HT1080 (cell line): ENCODE results near the gene CFAP97D2. TPM values are rescaled to one million over a fixed set of nuclear protein-coding genes. Genes with fewer than 3 reads are reported as not detected.
"Not testable (repeated sequence)": the region's sequence is repeated elsewhere in the genome, so short reads cannot be mapped to it uniquely, and the experiment has no call there.

ENCODE experiments used
- DNase-seq: peaks from one replicate; pipeline ENCODE4 v3.0.0-alpha.2; 2015; ENCODE audit warnings: low read depth
- total RNA-seq: library from RNA; depleted of rRNA; stranded (reverse); fragments of >200 nt; shearing (Covaris generic); gene quantifications from 2 replicates; pipeline ENCODE4 v1.2.3, GENCODE V29; 2014

Gene CFAP97D2
- total RNA-seq, 1 experiment from 2014 or later: not detected

DNA sequence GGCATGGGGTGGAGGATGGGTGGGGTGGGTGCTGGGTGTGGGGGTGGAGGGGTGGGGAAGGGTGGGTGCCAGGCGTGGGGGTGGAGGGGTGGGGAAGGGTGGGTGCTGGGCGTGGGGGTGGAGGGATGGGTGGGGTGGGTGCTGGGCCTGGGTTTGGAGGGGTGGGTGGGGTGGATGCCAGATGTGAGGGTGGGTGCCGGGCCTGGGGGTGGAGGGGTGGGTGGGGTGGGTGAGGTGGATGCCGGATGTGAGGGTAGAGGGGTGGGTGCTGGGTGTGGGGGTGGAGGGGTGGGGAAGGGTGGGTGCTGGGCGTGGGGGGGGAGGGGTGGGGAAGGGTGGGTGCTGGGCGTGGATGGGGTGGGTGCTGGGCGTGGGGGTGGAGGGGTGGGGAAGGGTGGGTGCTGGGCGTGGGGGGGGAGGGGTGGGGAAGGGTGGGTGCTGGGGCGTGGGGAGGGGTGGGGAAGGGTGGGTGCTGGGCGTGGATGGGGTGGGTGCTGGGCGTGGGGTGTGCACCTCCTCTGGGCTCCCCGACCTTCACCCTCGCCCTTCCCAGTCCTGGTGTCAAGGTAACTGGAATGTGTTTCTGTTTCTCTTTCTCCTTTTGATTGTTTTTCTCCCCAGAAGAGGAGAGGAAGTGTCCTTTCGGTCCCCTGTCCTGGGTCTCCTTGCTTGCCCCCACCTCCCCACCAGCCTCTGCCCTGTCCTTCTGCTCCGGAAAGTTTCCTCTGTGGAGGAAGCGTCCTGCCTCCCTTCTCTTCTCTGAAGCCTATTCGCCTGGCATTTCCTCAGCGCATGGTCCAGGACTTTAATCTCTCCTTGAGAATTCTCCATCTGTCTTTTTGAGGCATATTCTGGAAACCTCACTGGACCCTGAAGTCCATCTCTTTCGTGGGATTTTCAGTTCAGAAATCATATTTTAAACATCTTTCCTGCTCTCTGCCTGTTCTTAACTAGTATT, 22.9 kb upstream of the CFAP97D2 start:
- no peak for DNase-seq

DNA sequence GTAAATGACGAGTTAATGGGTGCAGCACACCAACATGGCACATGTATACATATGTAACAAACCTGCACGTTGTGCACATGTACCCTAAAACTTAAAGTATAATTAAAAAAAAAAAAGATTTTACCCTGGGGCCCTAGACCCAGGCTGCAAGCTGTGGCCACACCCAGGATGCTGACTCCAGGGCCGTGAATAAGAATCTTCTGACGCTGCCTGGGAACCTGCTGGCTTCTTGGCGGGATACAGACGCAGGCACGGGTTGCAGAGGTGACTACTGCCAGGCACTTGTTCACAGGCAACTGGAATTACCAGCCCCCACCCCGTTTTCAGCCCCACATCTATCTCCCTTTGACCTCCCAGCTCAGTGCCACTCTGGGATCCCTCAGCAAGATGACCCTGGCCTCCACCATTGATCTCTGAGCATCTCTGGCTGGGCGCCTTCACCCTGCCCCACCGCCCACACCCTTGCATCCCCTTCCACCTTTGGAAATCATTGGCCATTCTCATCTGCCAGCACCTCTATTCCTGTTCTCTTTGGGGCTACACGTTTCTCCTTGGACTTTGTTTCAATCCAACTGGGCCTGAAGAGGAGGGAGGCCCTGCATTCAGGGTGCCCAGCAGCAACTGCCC, 21.1 kb upstream of the CFAP97D2 start:
- no peak for DNase-seq

DNA sequence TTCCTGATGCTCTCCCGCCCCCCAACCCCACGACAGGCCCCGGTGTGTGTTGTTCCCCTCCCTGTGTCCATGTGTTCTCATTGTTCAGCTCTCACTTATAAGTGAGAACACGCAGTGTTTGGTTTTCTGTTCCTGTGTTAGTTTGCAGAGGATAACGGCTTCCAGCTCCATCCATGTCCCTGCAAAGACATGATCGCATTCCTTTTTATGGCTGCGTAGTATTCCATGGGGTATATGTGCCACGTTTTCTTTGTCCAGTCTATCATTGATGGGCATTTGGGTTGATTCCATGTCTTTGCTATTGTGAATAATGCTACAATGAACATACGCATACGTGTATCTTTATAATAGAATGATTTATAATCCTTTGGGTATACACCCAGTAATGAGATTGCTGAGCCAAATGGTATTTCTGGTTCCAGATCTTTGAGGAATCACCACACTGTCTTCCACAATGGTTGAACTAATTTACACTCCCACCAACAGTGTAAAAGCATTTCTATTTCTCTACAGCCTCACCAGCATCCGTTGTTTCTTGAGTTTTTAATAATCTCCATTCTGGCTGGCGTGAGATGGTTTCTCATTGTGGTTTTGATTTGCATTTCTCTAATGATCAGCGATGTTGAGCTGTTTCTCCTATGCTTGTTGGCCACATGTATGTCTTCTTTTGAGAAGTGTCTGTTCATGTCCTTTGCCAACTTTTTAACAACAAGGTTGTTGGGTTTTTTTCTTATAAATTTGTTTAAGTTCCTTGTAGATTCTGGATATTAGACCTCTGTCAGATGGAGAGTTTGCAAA, 20.0 kb upstream of the CFAP97D2 start:
- DNase-seq: not testable (repeated sequence)

DNA sequence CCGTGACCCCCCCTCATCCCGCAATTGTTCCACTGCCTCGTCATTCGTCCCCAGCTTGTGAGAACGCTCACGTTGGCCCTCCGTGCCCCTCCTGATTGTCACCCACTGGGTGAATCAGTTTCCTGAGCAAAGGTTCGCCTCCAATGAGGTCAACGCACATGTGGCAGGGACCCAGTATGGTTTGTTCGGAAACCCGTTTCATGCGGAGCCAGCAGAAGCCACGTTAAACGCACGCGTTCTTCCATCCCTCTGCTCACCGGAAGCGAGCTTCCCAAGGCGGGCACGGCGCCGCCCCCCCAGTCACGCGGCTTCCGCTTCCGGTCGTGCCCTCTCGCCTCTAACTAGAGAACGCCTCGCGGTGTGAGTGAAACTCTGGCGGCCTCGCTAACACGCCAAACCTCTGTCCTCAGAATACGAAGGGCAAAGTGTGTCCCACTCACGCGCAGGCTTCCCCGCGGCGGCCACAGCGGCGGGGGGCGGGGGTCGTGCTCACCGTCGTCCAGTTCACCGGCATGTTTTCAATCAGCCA, 18.0 kb upstream of the CFAP97D2 start:
- peak; percentile 33 for DNase-seq

DNA sequence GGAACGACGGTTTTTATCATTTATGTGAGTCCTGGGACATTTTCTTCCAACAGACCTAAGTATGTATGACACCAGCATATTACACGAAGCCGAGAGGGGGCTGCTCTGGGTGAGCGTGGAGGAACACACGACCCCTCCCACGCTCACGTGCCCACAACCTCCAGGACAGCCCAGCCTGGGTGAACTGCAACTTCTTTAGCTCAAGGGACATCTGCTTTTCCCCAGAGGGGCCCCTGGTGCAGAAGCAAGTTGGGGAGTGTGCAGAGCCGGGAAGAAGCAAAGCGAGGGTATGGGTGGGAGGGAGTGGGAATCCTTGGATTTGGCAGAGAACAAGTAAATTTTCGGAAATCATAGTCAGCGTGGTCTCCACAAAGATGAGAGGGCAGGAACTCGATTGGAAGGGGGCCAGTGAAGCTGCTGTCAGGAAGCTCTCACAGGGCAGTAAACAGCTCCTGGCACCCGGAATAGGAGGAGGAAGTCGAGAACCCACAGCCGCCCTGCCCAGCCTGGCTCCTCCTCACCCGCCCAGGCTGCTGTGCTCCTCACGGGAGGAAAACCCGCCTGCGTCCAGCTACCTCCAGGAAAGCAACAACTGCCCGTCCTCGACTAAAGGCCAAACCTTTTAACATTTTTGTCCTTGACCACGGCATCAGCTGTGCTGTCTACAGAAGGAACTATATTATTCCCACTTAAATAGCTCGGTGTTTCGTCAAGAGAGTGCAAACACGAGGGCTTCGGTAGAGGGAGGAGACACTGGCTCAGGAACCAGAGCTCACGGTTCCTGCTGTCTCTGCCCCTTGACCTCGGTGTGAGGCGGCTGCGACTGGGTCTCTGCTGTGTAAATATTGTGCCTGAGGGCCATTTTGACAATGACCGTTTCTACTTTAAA, 17.2 kb upstream of the CFAP97D2 start:
- DNase-seq: peak; percentile 55

DNA sequence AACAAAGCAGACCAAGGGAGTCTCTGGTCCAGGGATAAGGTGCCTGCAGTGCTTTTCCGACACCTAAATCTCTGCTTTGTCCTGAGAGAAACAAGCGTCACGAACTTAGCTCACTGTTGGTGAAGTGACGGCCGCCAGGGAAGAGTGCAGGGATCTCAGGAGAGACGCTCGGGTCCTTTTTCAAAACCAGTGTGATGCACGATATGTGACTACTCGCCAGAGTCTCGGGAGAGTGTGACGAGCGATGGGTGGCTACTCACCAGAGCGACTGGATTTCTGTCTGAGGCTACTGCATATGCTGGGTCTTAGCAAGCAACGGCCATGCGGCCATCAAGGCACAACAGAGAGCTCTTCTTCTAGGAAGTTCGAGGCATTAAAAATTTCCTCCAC, 16.5 kb upstream of the CFAP97D2 start:
- DNase-seq: no peak

DNA sequence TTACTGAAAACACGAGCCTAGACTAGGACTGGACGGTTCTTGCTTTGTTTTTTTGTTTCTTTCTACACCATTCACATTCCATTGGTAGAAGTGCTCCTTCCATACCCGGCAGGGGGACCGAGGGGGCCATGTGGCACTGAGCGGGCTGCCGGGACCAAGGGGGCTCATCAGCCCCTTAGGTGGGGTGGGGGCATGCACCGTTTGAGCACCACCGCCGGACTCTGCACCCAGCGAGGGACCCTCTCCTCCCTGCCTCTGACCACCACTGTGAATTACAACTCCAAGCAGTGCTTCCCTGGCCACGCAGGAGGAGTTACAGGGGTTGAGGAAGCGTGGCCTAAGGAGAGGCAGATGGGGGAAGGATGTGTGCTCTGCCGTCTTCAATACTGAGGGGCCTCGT, 15.0 kb upstream of the CFAP97D2 start:
- no peak for DNase-seq

DNA sequence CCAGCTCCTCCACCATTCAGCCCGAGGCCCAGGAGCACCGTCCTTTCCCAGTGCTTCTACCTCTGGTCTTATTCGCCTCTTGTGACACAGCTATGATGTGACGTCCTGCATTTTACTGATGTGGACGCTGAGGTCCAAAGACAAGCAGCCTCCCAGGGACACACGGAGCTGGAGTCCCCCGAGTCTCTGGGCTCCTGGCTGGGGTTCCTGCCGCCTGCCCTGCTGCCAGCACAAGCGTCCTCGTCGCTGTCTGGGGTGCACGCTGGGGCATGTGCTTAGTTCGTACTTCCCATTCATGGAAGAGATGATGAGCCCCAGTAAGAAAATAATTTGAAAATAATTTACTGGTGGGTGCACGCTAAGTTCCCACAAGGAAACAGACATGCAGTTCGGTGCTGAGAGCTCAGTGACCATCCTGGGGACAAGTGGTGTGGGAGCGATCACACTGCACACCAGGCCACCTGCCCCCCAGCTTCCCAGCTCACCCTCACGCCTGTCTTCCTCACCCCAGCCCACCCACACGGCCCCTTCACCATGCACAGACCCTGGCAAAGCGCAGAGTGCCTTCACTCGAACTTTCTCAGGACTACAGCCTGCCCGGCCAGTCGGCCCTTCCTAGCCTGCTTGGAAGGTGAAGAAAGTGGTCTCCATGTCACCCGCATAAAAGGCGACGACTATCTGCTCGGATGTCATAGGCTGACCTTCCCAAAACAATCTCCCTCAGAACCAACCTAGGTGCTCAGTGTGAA, 14.2 kb upstream of the CFAP97D2 start:
- no peak for DNase-seq

DNA sequence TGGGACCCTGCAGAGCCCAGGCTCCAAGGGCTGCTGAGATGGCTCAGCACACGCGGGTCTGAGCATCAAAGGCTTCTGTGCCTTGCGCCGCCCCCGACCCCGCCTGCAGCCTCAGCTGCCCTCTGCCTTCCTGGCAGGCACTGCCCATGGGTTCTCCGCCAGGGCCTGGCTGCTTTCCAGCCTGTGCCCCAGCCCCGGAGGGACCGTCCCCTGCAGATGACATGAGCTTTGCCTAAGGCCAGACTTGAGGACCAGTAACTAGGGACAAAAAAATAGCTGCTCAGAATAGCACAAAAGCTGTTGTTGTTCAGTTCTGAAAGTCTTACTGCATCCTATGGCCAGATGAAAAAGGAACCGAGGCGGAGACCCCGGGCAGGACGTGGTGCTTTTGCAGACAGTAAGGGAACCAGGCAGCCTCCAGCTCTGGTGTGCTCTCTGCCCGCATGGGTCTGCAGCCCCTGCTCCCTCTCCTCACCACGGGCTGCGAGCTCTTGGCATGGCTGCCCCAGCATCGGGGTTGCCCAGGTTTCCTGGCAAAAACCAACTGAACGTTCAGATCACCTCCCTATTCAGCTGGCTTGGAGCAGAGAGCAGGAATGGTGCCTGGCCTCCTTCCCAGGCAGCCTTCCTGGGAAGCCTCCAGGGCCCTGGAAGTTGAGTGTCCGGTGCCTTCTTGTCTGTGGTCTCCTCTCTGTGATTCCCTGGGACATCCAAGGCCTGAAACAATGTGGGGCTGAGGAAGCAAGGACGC, 12.5 kb upstream of the CFAP97D2 start:
- DNase-seq: no peak

DNA sequence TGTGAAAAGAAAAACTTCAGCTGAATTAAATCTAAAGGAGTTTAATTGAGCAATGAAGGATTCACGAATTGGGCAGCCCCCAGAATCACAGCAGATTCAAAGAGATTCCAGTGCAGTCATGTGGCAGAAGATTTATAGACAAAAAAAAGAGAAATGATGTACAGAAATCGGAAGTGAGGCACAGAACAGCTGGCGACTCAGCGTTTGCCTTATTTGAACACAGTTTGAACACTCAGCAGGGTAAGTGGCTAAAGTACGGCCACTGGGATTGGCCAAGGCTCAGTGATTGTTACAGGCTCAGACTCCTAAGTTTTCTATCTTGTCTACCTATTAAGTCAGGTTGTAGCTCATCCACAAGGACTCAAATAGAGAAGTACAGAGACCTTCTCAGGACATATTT, 11.6 kb upstream of the CFAP97D2 start:
- peak; percentile 48 for DNase-seq

DNA sequence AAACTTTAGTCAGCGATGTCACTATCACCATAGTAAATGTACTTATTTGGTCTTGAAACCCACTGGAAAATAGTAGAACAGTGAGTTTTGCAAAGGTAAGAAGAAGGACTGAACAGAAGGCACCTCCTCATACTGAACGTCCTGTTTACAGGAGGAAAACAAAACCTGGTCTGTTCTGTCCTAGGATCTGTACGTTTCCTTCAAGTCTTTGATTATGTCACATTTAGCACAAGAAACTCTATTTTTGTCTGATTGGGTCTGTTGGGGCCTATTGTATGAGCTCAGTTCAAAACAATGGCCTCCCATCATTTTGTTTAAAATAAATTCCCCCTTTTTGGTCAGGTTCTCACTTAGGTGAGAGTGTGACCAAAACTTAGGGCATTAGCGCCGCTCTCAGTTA, 11.2 kb upstream of the CFAP97D2 start:
- no peak for DNase-seq

DNA sequence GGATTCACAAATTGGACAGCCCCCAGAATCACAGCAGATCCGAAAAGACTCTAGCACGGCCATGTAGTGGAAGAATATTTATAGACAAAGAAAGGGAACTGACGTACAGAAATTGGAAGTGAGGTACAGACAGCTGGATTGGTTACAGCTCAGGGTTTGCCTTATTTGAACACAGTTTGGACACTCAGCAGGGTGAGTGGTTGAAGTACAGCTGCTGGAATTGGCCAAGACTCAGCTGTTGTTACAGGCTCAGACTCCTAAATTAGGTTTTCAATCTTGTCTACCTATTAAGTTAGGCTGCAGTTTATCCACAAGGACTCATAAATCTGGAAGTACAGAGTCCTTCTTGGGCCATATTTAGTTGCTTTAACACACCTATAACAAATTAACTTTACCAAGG, 5.8 kb upstream of the CFAP97D2 start:
- no peak for DNase-seq

DNA sequence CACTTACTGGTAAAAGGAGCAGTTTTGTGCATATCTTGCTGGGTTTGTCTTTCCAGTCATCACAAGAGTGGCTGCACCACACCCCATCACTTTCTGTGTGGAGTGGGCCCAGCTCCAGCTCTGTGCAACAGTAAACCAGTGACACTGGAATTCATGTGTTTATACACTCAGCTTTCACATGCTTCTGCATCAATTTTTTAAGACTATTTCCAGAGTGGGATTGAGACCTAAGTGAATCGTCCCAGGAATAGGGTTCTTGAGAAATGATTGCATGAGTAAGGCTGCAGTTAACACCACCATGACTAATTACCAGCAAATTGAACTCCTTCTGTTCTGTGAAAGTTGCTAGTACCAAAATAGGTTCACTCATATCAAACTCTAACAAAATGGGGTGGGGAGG, 5.3 kb upstream of the CFAP97D2 start:
- DNase-seq: no peak

DNA sequence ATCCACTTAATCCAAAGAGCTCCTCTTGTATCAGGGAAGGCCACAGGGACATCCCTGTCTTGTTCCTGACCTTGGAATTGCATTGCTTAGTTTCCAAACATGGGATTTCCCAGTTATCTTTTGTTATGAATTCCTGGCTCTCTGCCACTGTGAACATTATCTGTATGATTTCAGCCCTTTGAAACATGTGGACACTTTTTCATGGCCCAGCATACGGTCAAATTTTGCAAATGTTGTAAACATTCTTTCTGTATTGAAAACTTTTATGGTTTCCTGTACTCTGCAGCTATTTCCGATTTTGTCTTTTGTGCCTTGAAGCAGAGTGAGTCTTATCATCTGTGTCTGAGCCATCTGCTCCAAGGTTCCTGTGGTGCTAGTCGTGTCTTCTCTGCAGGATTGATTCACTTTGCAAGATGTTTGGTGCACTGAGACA, 4.5 kb upstream of the CFAP97D2 start:
- DNase-seq: no peak

DNA sequence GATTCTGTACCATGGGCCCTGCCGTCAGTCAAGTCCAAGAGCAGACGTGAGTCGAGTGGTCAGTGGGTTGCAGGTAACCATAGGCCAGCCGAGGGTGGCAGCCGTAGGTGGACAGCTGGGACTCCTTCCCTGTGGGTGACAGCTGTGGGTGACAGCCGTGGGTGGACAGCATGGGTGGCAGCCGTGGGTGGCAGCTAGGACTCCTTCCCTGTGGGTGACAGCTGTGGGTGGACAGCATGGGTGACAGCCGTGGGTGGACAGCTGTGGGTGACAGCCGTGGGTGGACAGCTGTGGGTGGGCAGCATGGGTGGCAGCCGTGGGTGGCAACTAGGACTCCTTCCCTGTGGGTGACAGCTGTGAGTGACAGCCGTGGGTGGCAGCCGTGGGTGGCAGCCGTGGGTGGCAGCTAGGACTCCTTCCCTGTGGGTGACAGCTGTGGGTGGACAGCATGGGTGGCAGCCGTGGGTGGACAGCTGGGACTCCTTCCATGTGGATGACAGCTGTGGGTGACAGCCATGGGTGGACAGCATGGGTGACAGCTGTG, 2.6 kb upstream of the CFAP97D2 start:
- DNase-seq: not testable (repeated sequence)

DNA sequence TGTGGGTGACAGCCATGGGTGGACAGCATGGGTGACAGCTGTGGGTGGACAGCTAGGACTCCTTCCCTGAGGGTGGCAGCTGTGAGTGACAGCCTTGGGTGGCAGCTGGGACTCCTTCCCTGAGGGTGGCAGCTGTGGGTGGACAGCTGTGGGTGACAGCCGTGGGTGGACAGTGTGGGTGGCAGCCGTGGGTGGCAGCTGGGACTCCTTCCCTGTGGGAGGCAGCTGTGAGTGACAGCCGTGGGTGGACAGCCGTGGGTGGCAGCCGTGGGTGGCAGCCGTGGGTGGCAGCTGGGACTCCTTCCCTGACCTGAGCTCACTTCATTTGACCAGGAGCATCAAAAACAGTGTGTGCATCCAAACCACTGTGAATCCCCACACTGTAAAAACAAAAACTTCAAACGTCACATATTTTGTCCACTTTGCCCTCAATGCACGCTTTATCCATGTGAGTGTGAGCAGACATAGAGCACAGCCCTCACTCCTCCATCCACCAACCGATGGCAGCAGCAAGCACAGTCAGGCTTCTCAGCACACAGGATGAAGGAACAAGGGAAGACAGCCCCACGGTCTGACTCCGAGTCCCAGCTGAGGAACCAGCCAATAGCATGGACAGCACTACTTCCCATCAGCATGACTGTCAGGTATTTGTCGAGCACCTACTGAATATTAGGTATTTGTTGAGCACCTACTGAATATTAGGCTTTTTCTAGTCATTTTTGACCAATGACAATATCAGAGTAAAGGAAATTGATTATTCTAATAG, 1.6 kb upstream of the CFAP97D2 start:
- DNase-seq: no peak

DNA sequence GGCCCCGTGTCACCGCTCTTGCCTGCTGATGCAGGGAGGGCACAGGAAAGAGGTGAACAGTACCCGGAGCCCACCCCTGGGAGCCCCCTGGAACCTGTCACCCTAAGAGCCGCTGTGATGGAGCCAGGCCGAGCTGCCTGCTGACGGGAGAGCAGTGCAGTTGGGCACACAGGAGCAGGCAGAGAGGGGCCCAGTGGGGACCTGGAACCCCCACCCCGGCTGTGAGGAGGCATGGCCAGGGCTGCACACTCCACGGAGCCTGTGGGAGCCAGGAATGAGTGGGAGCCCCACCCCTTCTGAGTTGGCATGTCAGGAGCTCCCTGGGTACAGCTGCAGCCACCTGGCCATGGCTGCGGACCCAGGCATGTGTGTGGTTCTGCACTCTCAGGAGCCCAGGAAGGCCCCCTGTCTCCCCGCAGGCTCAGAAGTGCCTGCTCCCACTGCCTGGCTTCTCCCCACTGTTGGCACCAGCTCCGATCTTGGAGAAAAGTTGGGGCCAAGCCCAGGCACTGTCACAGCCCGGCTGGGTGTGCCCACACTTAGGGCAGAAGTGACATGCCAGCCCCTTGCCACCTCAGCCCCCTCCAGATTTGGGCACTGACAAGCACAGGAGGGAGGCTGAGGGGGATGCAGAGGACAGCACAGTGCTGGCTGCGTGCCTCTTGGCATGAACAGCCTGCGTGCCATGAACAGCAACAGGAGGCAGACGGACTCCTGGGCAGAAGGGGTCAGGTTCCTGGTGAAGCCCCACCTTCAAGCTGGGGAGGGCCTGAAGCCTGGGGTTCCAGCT, 6.3 kb downstream of the CFAP97D2 start:
- no peak for DNase-seq
